ENCODE results near the gene ZFAND3. TPM values are rescaled to one million over a fixed set of nuclear protein-coding genes. Genes with fewer than 3 reads are reported as not detected.

Gene ZFAND3
- total and polyA plus RNA-seq, 2 donors (not counting 3 experiments of a cell fraction or from before 2014, with no cell fraction given) = 15.4 to 54.2 TPM

DNA sequence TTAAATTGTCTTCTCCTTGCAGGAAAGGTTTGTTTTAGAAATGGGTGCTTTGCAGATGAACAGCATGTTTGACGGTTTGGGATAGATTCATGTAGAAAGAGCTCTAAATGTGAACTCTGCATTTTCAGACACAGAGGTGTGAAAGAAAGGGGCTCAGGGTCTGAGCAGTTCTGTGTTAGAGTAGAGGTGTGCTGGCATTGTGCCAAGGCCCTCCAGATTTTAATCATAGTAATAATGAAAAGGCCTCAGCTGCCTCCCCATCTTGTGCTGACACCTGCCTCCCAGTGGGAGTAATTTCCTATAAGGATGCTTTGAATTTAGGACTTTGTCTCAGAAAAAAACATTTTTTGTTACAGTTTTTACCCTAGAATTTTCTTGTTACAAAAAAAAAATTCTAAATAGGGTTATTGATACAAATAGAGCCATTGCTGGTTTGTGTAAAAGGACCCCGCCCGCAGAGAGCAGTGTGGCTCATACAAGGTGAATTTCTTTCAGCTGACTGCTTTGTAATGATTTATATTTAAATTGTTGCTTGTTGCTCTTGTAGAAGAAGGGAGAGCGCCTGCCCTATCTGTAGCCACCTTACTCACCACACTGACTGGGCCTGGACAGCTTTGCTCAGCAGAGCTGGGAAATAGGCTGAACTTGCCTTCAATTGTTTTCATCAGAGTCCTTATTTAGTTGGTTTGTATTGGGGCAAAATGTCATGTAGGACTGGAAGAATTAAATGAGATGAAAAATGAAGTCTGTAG, 294.5 kb downstream of the ZFAND3 start:
- peaks cover 0 to 3% of the 10 kb centered on the region in 2 experiments for H3K36me3 ChIP-seq (ENCODE audit: control insufficient read depth in 2 of 2, extremely low read depth in 1 of 2, insufficient read depth in 2 of 2, low read length in 2 of 2)
- H3K4me3 ChIP-seq (replicated peaks in 1 of 3; ENCODE audit: insufficient read depth in 1 of 3, low read depth in 1 of 3, low read length in 3 of 3) = no peak overlapping the region
- no peak for DNase-seq (ENCODE audit: low read depth, low spot score)
- H3K4me1 ChIP-seq (ENCODE audit: control insufficient read depth, extremely low read depth, insufficient read depth, low read length) = peaks cover 16% of the 10 kb centered on the region
- TF ChIP-seq EZH2 (IDR thresholded peaks at IDR 0.05; ENCODE audit: borderline replicate concordance, low read depth, low read length, severe bottlenecking) (no peak), POLR2AphosphoS5 (IDR thresholded peaks at IDR 0.05; ENCODE audit: insufficient read depth, low read depth, low read length) (no peak), POLR2A (IDR thresholded peaks at IDR 0.05; ENCODE audit: low read depth, low read length) (no peak)
- TF ChIP-seq, protein P1, sequence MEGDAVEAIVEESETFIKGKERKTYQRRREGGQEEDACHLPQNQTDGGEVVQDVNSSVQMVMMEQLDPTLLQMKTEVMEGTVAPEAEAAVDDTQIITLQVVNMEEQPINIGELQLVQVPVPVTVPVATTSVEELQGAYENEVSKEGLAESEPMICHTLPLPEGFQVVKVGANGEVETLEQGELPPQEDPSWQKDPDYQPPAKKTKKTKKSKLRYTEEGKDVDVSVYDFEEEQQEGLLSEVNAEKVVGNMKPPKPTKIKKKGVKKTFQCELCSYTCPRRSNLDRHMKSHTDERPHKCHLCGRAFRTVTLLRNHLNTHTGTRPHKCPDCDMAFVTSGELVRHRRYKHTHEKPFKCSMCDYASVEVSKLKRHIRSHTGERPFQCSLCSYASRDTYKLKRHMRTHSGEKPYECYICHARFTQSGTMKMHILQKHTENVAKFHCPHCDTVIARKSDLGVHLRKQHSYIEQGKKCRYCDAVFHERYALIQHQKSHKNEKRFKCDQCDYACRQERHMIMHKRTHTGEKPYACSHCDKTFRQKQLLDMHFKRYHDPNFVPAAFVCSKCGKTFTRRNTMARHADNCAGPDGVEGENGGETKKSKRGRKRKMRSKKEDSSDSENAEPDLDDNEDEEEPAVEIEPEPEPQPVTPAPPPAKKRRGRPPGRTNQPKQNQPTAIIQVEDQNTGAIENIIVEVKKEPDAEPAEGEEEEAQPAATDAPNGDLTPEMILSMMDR (IDR thresholded peaks at IDR 0.05; ENCODE audit: extremely low read depth in 1 of 2, insufficient read depth in 1 of 2, low read depth in 1 of 2, low read length in 2 of 2) = no peak
- TF ChIP-seq, protein P2, sequence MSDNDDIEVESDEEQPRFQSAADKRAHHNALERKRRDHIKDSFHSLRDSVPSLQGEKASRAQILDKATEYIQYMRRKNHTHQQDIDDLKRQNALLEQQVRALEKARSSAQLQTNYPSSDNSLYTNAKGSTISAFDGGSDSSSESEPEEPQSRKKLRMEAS (IDR thresholded peaks at IDR 0.05; ENCODE audit: insufficient read depth, insufficient read length) = no peak
- no peaks in the 10 kb centered on the region for H4K20me1 ChIP-seq (replicated peaks; ENCODE audit: control insufficient read depth, extremely low read depth, insufficient read depth, low read length)
- intact Hi-C loops (cut with micrococcal nuclease) (no loop called here), dilution Hi-C loops (cut with MboI; ENCODE audit: extremely low pct_ligation_motif_present, low sequenced_read_pairs) (no loop called here)
- no peaks in the 10 kb centered on the region for H3K27me3 ChIP-seq (ENCODE audit: control insufficient read depth in 2 of 2, insufficient read depth in 2 of 2, low read length in 2 of 2)
- no peak overlapping the region for H3K4me2 ChIP-seq (ENCODE audit: insufficient read depth, low read length)
- no peak overlapping the region for H3K9ac ChIP-seq (replicated peaks; ENCODE audit: extremely low read depth, insufficient read depth, low read length)
- H3K9me1 ChIP-seq (replicated peaks; ENCODE audit: control insufficient read depth, extremely low read depth, insufficient read depth, low read length) = no peaks in the 10 kb centered on the region
- BruUV-seq (replicated peaks) = no TSS peak
- no peak overlapping the region for H2AFZ ChIP-seq (ENCODE audit: low read depth, low read length)
- peaks cover 3% of the 10 kb centered on the region for H3K79me2 ChIP-seq (ENCODE audit: control insufficient read depth, insufficient read depth, low read length)
- POLR2A ChIA-PET = no interaction called here
- H3K27ac ChIP-seq (ENCODE audit: insufficient read depth, low read depth, low read length) = no peak overlapping the region
- CTCF ChIA-PET = no interaction called here
- no peaks in the 10 kb centered on the region for H3K9me3 ChIP-seq (replicated peaks; ENCODE audit: control insufficient read depth, insufficient read depth, low read length)
- FAIRE-seq = no peak
